Measurements from ENCODE around the gene CDRT4.

- TF ChIP-seq CTCF (IDR thresholded peaks at IDR 0.05; ENCODE audit: borderline replicate concordance, extremely low read depth, low read length, poor library complexity, severe bottlenecking) = no peak
- TF ChIP-seq EZH2 (IDR thresholded peaks at IDR 0.05; ENCODE audit: borderline replicate concordance, low read depth, low read length, severe bottlenecking) = no peak
Observed at GRCh38 chr17:15511142-15511541, 43.7 kb upstream of the CDRT4 start.

Data from DND-41 (cell line).